Measurements from ENCODE around the gene PITHD1.
"Not testable (repeated sequence)": the region's sequence is repeated elsewhere in the genome, so short reads cannot be mapped to it uniquely, and the experiment has no call there.

Gene PITHD1

DNA sequence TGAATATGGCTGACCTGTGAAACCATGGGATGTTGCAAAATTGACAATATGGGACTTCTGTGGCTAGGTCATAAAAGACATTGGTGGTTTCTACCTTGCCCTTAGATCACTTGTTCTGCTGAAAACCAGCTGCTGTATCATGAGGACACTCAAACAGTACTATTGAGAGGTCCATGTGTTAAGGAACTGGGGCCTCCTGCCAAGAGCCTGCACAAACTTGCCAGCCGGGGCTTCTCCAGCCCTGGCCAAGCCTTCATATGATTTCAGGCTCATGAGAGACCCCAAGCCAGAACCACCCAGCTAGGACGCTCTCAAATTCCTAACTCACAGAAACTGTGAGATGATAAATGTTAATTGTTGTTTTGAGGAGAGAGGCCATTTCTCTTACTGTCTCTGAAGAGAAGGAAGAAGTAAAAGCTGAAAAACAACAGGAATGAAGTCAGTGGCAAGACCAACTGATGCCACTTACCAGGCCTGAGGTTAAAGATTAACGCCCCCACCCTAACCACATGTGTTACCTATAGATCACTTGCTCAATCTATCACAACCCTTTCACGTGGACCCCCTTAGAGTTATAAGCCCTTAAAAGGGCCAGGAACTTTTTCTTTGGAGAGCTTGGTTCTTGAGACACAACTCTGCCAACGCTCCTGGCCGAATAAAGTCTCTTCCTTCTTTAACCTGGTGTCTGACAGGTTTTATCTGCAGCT is 3.9 kb upstream of the PITHD1 start:
- DNase-seq: no peak

DNA sequence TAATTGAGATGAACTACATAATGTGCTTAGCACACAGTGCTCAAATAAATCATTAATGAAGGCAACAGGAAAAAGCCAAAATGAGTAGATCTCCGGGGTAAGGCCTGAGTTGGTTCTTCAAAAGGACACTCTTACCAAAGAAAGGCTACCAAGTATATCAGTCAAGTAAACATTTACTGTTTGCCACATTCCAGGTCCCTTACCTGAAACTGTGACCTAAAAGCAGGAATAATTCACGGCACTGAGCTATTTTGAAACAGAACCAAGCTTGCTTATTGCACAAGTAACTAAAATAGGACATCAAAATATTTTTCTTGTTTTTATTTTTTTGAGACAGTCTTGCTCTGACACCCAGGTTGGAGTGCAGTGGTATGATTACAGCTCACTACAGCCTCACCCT is 2.0 kb upstream of the PITHD1 start:
- no peak for DNase-seq

DNA sequence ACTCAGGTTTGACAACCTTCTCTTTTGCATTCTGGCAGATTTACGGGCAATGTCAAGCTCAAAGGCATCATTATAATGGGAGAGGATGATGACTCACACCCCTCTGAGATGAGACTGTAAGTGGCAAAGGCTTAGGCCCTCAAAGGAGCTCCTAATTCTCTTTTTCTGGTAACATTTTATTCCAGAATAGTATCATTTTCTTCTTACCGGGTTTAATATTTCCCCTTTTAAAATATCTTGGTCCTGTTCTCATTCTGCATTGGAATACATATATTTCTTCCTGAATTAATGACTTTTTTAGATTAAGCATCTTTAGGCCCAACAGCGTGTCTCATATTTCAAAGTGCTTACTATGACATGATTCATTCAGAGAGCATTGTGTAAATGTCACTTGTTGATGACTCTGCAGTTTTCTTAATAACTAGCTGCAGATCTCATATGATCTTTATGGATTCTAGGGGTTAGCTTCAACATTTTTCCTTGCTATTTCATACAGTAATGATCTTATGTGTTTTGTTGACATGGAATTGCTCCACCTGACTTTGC is 1.7 kb downstream of the PITHD1 start:
- no peak for DNase-seq

DNA sequence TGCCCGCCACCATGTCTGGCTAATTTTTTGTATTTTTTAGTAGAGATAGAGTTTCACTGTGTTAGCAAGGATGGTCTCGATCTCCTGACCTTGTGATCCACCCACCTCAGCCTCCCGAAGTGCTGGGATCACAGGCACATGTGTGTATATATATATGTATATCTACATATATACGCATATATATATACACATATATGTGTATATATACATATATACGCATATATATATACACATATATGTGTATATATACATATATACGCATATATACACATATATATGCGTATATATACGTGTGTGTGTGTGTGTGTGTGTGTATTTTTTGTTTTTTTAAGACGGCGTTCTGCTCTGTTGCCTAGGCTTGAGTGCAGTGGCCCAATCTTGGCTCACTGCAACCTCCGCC is 4.9 kb downstream of the PITHD1 start:
- DNase-seq: not testable (repeated sequence)

DNA sequence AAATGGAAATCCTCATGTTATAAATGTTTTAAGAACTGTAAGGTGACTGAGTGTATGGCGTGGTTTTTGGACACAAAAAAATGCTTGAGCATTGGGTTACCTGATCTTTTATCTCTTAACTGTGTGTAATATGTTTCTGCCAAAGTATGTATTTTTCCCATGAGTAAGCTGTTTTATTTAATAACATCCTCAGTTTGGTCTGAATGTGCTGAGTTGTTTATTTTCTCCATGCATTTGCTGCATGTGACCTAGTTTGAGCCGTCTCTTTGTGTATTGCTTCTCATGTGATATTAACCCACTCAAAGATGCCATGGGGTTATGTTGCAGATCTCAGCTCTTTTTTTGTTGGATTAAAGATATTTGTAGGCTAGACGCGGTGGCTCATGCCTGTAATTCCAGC is 6.6 kb downstream of the PITHD1 start:
- DNase-seq: no peak

DNA sequence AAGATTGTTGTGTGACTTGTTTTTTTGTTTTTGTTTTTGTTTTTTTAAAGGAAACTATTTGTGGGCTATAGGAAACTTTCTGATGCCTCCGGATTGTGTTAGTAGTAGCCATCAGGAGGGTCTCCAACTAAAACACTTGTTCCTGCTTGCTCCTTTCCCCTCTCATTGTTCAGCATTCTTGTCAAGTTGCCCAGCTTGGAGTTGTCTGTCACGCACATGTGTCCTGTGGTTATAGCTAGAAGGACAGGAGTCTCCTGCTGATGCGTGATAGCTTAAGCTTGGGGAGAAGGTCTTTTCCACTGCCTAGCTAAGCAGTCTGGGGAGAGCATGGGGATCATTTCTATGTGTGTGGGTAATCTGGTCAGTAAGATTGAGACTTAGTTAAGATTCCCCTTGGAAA is 9.5 kb downstream of the PITHD1 start:
- no peak for DNase-seq

DNA sequence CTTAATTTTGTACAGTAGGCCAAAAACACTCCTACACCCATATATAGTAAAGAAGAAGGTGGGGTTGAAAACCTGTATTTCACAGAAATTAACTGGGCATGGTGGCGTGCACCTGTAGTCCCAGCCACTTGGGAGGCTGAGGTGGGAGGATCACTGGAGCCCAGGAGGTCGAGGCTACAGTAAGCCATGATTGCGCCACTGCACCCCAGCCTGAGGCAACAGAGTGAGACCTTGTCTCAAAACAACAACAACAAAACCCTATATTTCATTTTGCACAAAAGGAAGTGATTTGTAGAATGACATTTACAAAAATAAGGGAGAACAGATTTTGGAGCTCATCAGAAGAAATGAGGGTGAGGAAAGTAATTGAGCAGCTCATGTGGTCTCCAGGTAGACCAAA is 10.5 kb downstream of the PITHD1 start:
- no peak for DNase-seq

DNA sequence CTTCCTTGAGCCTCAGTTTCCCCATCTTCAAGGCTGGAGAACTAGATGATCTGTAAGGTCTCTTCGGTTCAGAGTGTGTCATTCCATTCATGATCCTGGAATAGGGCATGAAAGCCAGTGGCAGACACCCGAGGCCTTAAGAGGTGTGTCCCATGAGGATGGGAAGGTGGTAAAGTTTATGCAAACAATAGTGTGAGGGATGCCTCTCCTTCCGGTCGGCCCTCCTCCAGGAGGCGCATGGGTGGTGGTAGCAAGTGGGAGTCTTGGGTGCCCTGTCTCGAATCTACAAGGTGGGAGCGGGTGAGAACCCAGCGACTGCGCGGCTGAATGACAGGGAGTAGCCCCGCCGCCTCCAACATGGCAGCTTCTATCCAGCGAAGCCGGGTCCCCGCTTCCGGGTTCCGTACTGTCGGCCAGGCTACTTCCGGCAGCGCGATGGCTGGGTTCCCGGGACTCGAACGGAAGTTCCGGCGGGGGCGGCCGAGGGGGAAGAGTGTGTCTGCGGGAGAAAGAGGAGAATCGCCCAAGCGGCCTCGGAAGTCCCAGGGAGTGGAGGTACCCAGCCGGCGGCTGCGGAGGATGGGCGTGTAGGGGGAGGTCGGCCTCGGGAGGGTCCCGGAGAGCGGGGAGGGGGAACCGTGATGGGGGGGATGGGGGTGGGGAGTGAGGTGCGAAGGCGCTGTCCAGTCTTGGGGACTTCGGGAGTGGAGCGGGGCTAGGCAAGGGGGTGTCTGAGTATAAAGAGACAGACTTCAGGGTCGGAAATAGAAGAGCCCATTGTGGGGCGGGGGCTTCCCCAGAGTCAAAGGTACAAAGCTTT is 12.7 kb downstream of the PITHD1 start, which contains the start of gene LYPLA2:
LYPLA2 (plus strand) TSS at position 450 of the 820 bp plus-strand sequence. CDS start 1,538 bp downstream, outside the sequence.
- peak; percentile 88 for DNase-seq

DNA sequence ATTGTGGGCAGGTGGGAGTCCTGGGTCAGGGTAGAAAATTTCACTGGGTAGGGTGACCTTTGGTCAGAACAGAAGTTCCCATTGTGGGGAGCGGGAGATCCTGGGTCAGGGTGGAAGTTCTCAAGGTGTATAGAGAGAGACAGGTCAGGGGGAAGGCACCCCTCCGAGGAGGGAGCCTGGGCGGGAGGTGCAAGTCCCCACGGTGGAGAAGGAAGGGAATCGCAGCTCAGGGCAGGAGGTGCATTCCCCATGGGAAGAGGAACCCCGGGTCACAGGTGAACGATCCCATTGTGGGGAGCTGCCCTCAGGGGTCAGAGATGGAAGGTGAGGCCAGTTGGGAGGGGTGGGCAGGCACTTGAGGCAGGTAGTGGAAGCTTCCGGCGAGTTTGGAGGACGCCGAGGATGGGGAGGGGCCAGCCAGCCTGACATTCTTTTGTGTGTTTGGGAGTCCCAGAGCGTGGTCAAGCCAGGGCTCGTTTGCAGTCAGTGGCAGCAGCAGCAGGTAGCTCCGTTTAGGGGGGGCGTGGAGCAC is 13.4 kb downstream of the PITHD1 start:
- DNase-seq: peak; percentile 31

DNA sequence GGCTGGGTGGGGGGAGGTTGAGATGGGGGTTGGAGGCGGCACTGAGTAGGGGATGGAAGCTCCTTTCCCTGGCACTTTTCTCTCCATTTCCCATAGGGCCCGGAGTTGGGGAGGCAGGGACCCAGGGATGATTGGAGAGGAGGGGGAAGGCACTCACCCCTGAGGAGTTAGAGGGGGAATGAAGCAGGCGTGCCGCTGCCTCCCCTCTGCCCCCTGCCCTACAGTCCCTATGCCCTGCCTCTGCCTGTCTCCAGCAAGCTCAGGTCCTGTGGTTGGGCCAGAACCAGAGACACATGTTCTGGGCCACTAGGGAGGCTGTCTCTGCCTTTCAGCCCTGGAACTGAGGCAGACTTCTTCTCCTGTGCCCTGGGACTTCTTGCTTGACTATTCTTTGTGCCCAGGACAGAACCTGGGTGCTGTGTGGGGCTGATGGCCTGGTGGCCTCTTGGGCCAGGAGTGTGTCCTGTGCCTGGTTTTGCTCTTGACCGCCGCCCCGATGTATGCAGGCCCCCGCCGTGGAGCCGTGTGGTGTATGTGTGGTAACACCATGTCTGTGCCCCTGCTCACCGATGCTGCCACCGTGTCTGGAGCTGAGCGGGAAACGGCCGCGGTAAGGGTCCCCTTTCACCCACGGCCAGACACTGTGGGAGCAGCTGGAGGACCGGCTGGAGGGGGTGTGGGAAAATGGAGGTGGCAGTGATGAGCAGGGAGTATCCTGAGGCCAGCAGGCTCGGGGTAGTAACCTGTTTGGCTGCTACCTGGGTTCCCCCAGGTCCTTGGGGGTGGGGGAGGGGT is 14.1 kb downstream of the PITHD1 start:
- no peak for DNase-seq

DNA sequence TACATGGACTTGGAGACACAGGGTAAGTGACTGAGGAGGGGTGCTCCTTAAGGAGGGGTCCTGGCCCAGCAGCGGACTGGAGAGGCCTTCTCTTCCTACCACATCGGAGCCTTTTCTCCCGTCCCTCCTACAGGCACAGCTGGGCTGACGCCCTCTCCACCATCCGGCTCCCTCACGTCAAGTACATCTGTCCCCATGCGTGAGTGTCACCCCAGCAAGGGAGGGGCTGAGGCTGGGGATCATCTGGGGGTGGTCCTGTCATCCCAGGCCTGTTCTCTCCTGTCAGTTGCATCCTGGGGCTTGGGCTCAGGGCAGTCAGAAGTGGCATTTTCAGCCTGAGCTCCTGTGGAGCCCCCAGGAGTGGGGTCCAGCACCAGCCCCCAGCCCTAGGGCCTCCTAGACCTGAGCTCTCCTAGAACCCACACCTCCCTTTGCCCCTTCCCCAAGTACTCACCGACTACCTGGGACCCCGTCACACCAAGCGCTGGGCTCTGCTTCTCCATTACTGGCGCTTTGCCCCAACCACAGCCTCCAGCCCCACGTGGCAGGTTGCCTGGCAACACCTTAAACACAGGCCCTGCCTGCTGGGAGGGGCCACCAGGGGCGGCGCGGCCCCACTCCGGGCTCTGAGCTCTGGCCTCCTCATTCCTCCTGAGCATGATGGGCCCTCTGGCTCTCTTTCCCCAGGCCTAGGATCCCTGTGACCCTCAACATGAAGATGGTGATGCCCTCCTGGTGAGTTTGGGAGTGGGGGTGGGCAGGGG is 15.0 kb downstream of the PITHD1 start:
- DNase-seq: peak; percentile 53

DNA sequence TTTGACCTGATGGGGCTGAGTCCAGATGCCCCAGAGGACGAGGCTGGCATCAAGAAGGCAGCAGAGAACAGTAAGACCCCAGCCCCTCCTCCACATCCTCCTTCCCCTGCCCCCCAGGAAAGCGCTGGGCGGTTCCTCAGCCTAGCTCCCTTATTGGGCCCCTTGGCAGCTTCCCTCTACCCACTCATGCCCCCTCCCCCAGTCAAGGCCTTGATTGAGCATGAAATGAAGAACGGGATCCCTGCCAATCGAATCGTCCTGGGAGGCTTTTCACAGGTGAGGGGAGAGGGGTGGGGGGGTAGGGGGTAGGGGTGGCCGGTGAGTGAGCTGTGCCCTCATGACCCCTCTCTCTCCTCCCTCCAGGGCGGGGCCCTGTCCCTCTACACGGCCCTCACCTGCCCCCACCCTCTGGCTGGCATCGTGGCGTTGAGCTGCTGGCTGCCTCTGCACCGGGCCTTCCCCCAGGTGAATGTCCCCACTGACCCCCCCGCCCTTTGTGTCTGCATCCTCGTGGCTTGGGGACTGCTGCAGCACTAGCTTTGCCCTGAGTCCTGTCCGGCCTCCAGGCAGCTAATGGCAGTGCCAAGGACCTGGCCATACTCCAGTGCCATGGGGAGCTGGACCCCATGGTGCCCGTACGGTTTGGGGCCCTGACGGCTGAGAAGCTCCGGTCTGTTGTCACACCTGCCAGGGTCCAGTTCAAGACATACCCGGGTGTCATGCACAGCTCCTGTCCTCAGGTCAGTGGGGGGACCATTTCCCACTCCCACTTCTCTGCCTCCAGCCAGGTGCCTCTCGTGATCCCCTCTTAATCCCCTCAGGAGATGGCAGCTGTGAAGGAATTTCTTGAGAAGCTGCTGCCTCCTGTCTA is 15.9 kb downstream of the PITHD1 start:
- no peak for DNase-seq

DNA sequence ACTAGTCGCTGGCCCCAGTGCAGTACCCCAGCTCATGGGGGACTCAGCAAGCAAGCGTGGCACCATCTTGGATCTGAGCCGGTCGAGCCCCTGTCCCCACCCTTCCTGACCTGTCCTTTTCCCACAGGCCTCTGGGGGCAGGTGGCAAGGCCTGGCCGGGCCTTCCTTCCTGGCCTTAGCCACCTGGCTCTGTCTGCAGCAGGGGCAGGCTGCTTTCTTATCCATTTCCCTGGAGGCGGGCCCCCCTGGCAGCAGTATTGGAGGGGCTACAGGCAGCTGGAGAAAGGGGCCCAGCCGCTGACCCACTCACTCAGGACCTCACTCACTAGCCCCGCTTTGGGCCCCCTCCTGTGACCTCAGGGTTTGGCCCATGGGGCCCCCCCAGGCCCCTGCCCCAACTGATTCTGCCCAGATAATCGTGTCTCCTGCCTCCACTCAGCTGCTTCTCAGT is 16.5 kb downstream of the PITHD1 start:
- not testable (repeated sequence) for DNase-seq

DNA sequence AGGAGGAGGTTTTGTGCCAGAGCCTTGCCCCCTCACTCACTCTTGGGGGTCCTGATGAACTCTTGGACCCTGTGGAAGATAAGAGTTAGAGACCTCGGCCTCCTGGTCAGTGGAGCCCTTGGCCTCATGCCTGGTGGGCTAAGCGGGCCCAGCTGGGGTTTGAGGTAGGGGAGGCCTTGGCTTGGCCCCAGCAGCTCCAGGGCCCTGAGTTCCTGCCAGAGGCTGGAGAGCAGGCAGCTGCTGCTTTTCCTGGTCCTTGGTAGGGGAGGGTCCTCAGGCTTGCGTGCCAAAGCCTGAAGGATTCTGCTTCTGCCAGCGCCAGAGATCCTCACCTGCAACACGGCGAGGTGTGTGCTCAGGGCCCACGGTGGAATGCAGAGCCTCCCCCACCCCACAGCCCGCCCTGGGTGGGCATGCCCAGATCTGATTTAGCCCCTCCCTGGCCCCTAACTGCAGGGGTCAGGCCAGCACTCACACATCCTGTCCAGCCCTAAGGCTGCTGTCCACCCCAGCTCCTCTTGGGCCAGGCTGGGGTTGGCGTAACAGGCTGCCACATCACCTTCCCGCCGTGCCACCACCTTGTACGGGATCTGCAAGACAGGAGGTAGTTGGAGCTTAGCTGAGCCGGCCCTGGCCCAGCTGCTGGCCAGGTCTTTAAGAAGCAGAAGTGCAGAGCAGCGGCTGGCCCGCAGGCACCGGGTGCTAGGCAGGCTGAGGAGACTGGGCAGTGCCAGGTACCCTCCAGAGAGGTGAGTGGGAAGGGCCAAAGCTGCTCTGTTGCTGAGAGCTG is 17.7 kb downstream of the PITHD1 start:
- DNase-seq: no peak

DNA sequence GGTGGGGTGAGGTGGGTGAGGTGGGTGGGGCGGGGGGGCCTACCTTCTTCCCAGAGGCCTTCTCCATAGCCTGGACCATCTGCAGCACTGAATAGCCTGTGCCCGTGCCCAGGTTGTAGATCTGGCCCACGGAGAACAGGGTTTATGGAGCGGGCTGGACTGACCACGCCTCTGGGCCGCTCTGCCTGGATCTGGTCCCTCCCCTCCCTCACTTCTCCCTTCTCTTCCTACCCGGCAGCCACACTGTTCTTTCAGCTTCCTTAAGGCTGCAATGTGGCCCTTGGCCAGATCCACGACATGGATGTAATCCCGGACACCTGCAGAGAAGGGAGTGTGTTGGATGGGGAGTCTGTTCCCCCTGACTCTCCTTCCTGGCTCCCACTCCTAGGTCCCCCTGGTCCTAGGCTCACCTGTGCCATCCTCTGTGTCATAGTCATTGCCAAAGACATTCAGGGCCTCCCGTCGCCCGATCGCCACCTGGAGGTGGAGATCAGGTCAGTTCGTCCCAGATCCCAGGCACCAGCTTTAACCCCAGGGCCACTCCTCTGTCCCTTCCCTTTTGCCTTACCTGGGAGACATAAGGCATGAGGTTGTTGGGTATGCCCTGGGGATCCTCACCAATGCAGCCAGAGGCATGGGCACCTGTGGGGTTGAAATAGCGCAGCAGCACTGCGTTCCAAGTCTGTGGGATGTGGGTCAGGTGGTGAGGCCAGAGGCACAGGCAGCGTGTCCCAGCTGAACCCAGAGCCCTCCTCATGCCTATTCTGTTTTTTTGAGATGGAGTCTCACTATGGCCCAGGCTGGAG is 18.5 kb downstream of the PITHD1 start:
- no peak for DNase-seq

DNA sequence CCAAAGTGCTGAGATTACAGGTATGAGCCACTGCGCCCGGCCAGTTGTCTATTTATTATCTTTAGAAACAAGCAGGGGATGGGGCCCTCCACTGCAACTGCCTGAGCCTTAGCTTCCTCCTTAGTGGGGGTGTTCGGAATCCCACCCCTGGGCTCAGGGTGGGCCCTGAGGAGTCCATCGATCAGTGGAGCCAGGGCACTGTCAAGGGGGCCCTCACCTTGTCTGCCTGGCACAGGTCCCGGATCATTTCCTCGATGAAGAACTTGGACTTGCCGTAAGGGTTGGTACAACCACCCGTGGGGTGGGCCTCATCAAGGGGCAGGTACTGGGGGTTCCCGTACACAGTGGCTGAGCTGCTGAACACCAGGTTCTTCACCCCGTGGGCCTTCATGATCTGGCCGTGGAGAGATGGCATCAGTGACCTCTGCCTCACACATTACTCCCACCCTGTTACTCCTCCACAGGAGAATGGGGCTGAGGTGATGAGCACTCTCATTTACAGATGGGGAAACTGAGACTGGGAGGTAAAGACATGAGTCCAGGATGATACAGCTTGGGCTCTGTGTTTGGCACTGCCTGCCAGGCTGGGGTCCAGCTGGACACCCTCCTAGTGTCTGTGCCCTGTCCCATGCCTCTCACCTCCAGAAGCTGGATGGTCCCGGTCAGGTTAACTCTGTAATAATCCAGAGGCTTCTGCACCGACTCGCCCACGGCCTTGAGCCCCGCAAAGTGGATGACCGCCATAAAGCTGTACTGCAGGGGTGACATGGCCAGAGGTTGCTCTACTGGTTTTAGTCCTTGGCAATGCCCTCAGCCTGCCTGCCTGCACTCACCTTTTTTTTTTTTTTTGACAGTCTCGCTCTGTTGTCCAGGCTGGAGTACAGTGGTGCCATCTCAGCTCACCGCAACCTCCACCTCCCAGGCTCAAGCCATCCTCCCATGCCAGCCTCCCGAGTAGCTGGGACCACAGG is 19.5 kb downstream of the PITHD1 start:
- no peak for DNase-seq

DNA sequence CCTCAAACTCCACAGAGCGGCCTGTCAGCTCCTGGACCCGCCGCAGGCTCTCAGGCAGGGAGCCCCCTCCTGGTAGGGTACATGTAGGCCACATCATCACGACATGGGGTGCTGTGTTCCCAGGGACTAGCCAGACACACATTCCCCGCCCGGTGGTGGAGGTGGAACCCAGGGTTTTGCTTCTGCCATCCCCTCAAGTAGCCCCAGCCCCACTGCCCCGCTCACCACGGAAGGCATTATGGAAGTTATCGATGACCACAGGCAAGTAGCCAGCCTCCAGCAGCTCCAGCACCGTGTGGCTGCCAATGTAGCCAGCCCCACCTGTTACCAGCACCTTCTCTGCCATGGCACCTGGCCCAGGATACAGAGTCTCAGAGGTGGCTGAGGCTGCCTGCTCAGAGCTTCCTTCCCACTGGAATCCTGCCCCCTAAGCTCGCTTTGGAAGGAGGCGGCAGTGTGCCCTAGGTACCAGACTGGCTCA is 20.5 kb downstream of the PITHD1 start:
- DNase-seq: no peak

DNA sequence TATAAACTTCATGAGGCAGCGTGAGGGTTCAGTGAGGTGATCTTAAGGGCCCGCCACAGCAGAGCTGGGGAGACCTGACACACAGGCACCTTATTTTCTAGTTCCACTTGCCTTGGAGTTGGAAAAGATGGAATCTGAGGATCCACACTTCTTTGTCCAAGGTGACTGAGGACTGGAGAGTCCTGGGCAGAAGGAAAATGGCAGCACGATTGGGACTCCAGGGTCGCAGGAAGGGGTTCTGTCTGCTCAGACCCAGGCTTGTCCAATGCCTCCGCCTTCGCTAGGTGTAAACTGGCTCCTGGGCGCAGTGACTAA is 21.0 kb downstream of the PITHD1 start:
- DNase-seq: no peak

All from CD4-positive, alpha-beta T cell treated with Interleukin-17A for 1 hour (primary cell).